Dendritic cell treated with granulocyte-macrophage colony-stimulating factor and Interleukin-4, amounts not matched to agents 40 ng/mL and 50 ng/mL, for 4 days (primary cell): ENCODE data around the gene PNMA6E.
"Not testable (repeated sequence)": the region's sequence is repeated elsewhere in the genome, so short reads cannot be mapped to it uniquely, and the experiment has no call there.

Source experiments
- H3K27ac Mint-ChIP-seq: one replicate; pipeline ENCODE4 v1.8.0; 2022; ENCODE audit warnings: mild to moderate bottlenecking, mixed read lengths
- H3K27me3 Mint-ChIP-seq: one replicate; pipeline ENCODE4 v1.8.0; 2022; ENCODE audit warnings: mild to moderate bottlenecking, mixed read lengths
- H3K36me3 Mint-ChIP-seq: one replicate; pipeline ENCODE4 v1.8.0; 2022; ENCODE audit warnings: low read depth, mixed read lengths
- H3K4me1 Mint-ChIP-seq: one replicate; pipeline ENCODE4 v1.8.0; 2022; ENCODE audit warnings: low read depth, mixed read lengths
- H3K4me3 Mint-ChIP-seq: one replicate; pipeline ENCODE4 v1.8.0; 2022; ENCODE audit warnings: mild to moderate bottlenecking, moderate library complexity, mixed read lengths
- H3K9me3 Mint-ChIP-seq: one replicate; pipeline ENCODE4 v1.8.0; 2022; ENCODE audit warnings: mixed read lengths
- intact Hi-C: fragments of 100-400 bp; cut with micrococcal nuclease; formaldehyde crosslinking; loops from one replicate; pipeline ENCODE4 v1.15.0; 2022

Gene PNMA6E

DNA sequence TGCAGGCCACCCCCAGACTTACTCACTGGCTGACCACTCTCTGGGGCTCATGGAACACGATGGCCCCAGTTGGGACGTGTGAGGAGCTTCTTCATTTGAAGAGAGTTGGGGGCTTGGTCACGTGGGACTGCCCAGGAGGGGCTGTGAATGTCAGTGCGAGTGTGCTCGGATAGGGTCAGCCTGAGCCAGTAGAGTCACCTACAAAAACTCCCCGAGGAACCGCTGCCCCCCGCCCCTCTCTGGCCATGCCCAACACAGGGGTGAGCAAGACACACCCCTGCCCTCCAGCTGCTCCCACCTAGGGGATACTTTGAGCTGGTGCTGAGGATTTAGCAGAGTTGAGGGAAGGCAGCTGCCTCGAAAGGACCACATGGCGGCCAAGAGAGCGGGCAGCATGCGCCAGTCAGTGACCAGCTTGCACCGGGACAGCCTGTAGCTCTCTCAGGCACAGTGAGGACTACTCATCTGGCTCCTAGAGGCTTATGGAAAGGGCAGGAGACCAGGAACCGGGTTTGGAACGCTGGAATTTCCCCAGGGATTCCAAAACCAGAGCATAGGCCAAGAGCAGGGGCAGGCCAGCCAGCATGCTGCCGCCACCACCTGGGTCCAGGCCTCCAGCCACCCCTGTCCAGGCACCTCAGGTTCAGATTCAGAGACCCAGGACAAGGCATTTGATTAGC lies 8.4 kb downstream of the PNMA6E start:
- Mint-ChIP-seq H3K27ac (no peak overlapping the region), H3K4me1 (no peaks in the 10 kb centered on the region), H3K4me3 (no peak overlapping the region), H3K36me3 (no peaks in the 10 kb centered on the region), H3K9me3 (no peaks in the 10 kb centered on the region), H3K27me3 (peaks cover 4% of the 10 kb centered on the region)
- intact Hi-C loops, result no loop called here

DNA sequence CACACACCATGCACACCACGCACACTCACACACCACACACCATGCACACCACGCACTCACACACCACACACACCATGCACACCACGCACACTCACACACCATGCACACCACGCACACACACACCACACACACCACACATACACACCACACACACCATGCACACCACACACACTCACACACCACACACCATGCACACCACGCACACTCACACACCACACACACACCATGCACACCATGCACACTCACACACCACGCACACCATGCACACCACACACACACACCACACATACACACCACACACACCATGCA lies 11.7 kb downstream of the PNMA6E start:
- H3K36me3 Mint-ChIP-seq, intact Hi-C loops, H3K4me3 Mint-ChIP-seq, H3K9me3 Mint-ChIP-seq, H3K27ac Mint-ChIP-seq, H3K27me3 Mint-ChIP-seq, H3K4me1 Mint-ChIP-seq: not testable (repeated sequence)

GRCh38 chrX:153388722-153389459 lies 12.3 kb downstream of the PNMA6E start:
- no peaks in the 10 kb centered on the region for H3K36me3 Mint-ChIP-seq
- no peaks in the 10 kb centered on the region for H3K9me3 Mint-ChIP-seq
- no peak overlapping the region for H3K4me3 Mint-ChIP-seq
- intact Hi-C loops, result no loop called here
- H3K27ac Mint-ChIP-seq, result no peak overlapping the region
- peaks cover 8% of the 10 kb centered on the region for H3K4me1 Mint-ChIP-seq
- H3K27me3 Mint-ChIP-seq, result peaks cover 3% of the 10 kb centered on the region

- intact Hi-C loops, result no loop called here
- peaks cover 1% of the 10 kb centered on the region for H3K27me3 Mint-ChIP-seq
- no peaks in the 10 kb centered on the region for H3K36me3 Mint-ChIP-seq
- H3K4me3 Mint-ChIP-seq, result no peak overlapping the region
- no peaks in the 10 kb centered on the region for H3K9me3 Mint-ChIP-seq
- no peak overlapping the region for H3K27ac Mint-ChIP-seq
- H3K4me1 Mint-ChIP-seq, result peaks cover 8% of the 10 kb centered on the region
Observed at GRCh38 chrX:153387987-153388721, 13.0 kb downstream of the PNMA6E start.

GRCh38 chrX:153387345-153387744 lies 13.8 kb downstream of the PNMA6E start:
- intact Hi-C loops, result no loop called here
- Mint-ChIP-seq H3K36me3 (no peaks in the 10 kb centered on the region), H3K4me3 (no peak overlapping the region), H3K27ac (no peak overlapping the region), H3K27me3 (peaks cover 1% of the 10 kb centered on the region), H3K4me1 (peaks cover 8% of the 10 kb centered on the region), H3K9me3 (no peaks in the 10 kb centered on the region)

- no peaks in the 10 kb centered on the region for H3K36me3 Mint-ChIP-seq
- peaks cover 1% of the 10 kb centered on the region for H3K27me3 Mint-ChIP-seq
- H3K4me3 Mint-ChIP-seq, result no peak overlapping the region
- intact Hi-C loops, result no loop called here
- H3K4me1 Mint-ChIP-seq, result peaks cover 8% of the 10 kb centered on the region
- H3K9me3 Mint-ChIP-seq, result no peaks in the 10 kb centered on the region
- H3K27ac Mint-ChIP-seq, result peak overlapping the region; percentile 33
Observed at GRCh38 chrX:153386097-153386496, 15.1 kb downstream of the PNMA6E start.

GRCh38 chrX:153384973-153385372 lies 16.2 kb downstream of the PNMA6E start:
- H3K36me3 Mint-ChIP-seq, H3K9me3 Mint-ChIP-seq, H3K4me1 Mint-ChIP-seq, intact Hi-C loops, H3K4me3 Mint-ChIP-seq, H3K27ac Mint-ChIP-seq, H3K27me3 Mint-ChIP-seq: not testable (repeated sequence)

GRCh38 chrX:153384390-153384789 lies 16.8 kb downstream of the PNMA6E start:
- Mint-ChIP-seq H3K4me1 (peaks cover 8% of the 10 kb centered on the region), H3K27ac (no peak overlapping the region), H3K9me3 (no peaks in the 10 kb centered on the region), H3K36me3 (no peaks in the 10 kb centered on the region), H3K4me3 (no peak overlapping the region), H3K27me3 (peaks cover 1% of the 10 kb centered on the region)
- intact Hi-C loops, result no loop called here

- H3K27me3 Mint-ChIP-seq, result peaks cover 1% of the 10 kb centered on the region
- no peaks in the 10 kb centered on the region for H3K36me3 Mint-ChIP-seq
- intact Hi-C loops, result no loop called here
- no peaks in the 10 kb centered on the region for H3K9me3 Mint-ChIP-seq
- peaks cover 8% of the 10 kb centered on the region for H3K4me1 Mint-ChIP-seq
- H3K27ac Mint-ChIP-seq, result no peak overlapping the region
- no peak overlapping the region for H3K4me3 Mint-ChIP-seq
Observed at GRCh38 chrX:153382563-153383482, 18.3 kb downstream of the PNMA6E start.

GRCh38 chrX:153381684-153382532 lies 19.2 kb downstream of the PNMA6E start:
- Mint-ChIP-seq H3K4me3 (no peak overlapping the region), H3K9me3 (no peaks in the 10 kb centered on the region), H3K27me3 (no peaks in the 10 kb centered on the region), H3K27ac (peak overlapping the region; percentile 18), H3K4me1 (peaks cover 8% of the 10 kb centered on the region), H3K36me3 (no peaks in the 10 kb centered on the region)
- intact Hi-C loops, result no loop called here

DNA sequence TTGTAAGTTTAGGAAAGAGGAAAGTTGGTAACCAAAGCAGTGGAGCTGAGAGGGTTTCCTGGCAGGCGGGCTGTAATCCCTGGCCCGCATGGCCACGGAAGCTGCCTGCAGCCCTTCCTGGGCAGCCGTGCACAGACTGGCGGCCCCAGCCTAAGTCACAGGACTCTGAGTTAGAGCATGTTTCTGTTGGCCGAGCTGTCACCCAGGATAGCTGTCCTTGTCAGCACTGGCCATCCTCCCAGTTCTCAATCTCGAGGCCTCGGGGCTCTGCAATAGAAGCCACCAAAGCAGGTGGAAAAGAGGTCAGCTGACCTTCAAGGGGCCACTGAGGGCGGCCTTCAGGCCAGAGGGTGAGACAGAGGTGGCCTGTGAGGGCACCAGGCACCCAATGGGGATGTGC lies 20.5 kb downstream of the PNMA6E start:
- intact Hi-C loops, result no loop called here
- H3K27me3 Mint-ChIP-seq, result no peaks in the 10 kb centered on the region
- H3K4me1 Mint-ChIP-seq, result no peaks in the 10 kb centered on the region
- no peak overlapping the region for H3K4me3 Mint-ChIP-seq
- H3K9me3 Mint-ChIP-seq, result no peaks in the 10 kb centered on the region
- H3K36me3 Mint-ChIP-seq, result no peaks in the 10 kb centered on the region
- H3K27ac Mint-ChIP-seq, result peak overlapping the region; percentile 18

DNA sequence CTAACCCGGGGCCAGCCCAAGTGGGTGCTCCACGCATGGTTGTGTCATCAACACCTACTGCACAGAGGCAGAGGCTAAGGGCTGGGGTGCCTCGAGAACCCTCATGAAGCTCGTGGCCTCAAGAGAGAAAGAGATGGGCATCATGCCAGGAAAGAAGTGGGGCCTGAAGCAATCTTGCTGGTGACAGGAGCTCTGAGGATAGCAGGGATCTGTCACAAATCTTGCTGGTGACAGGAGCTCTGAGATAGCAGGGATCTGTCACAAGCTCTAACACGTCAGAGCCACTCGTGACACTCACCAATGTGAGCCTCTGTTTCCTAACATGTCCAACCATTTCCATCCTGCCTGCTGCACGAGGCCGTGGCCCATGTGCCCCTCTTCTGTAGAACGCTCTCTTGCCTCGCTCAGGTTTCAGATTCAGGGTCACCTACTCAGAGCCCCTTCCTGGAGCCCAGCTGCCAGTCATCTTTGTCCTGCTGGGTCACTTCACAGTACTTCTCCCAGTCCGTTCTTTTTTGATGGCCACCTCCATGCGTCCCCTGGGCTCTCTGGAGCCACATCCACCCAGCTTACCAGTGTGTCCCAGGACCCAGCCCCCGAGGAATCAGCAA lies 21.1 kb downstream of the PNMA6E start:
- Mint-ChIP-seq H3K4me3 (no peak overlapping the region), H3K27ac (peak overlapping the region; percentile 18), H3K9me3 (no peaks in the 10 kb centered on the region), H3K27me3 (no peaks in the 10 kb centered on the region), H3K36me3 (no peaks in the 10 kb centered on the region), H3K4me1 (no peaks in the 10 kb centered on the region)
- intact Hi-C loops, result no loop called here

- intact Hi-C loops, result no loop called here
- Mint-ChIP-seq H3K27me3 (no peaks in the 10 kb centered on the region), H3K27ac (no peak overlapping the region), H3K4me1 (no peaks in the 10 kb centered on the region), H3K36me3 (no peaks in the 10 kb centered on the region), H3K4me3 (no peak overlapping the region), H3K9me3 (no peaks in the 10 kb centered on the region)
Observed at GRCh38 chrX:153379508-153379907, 21.6 kb downstream of the PNMA6E start.
